DMS153 (cell line): ENCODE results near the gene FYN.

Source experiments
- DNase-seq: peaks from one replicate; lab custom pipeline; 2025; lab: John Stamatoyannopoulos, UW

Gene FYN

DNA sequence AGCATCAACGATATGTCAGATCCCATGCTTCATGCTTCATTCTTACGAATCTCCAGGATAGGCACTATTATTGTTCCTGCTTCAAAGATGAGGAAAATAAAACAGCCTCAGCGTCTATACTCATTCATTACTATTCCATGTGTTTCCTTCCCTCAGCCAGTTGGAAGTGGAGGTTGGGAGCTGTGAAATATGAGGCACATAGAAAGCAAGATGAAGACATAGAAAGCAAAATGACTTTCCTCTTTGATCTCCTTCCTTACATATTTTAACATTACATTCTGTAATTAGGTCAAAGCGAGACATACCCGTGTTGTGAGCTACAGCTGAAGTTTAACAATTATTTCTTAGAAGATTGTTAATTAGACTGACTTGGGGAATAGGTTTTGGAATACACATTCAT, 125.4 kb downstream of the FYN start:
- DNase-seq, result no peak

DNA sequence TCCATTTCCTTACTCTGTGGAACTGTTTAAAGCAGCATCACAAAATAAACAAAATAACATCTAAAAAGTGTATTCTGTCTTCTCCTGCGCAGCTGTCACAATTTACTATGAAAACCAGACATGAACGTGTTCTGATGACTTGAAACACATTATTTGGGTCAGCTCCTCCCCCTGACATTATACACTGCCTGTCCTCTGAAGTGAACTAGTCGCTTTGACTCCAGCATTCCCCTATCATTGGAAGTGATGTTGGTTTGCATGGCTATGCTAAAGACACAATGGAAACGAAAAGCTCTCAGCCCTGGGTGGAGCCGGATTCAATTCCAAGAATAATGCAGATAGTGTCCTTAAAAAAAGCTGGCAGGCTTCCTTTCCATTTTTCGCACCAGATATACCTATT, 125.9 kb downstream of the FYN start:
- no peak for DNase-seq

DNA sequence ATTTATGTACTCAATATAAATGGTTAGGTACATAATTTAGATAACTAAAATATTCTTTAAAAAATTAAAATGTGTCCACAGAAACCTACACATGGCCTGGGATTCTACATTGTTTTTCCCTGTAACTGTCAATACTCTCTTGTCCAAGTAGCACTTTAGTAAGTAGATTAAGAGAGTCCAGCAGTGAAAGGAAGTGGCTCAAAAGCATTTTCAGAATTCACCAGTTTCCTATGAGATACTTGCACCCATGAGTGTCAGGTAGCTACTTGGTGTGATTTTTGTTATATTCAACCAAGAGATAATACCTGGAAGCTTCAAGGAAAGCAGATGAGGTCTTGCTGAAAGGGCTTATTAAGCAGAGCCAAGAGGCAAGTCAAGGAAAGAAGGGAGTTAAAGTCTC, 126.3 kb downstream of the FYN start:
- DNase-seq, result no peak

DNA sequence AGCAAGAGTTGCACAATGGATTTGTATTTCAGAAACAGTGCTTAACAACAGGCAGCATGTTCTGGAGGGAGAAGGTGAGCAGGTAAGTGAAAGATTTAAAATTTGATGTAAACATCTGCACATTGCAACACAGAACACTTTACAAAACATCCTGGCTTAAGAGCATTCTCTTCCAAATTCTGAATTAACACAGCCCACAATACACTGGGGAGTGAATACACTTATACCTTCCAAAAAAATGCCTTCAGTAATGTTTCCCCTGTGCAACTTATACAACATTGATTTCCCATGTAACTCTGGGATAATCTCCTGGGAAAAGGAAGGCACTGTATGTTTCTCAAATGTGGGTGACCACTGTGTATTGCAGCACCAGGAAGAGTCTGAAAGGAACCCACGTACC, 127.6 kb downstream of the FYN start:
- DNase-seq, result no peak

DNA sequence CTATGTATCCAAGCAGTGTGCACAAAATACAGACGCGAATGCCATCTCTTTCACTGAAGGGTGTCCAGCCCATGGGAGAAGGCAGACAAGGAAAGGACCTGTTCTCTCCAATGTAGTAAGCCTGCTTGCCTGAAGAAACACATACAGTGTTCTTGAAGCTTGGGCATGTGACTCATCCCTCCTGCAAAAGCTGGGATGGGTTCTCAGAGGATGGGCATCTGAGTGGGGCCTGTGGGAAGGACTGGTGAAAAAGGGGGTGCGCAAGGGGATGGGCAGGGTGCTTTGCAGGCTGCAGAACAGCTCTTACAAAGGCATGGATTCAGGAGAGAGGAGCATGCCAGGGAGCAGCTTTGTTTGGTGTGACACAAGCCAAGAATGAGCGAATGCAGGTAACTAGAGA, 128.1 kb downstream of the FYN start:
- no peak for DNase-seq

DNA sequence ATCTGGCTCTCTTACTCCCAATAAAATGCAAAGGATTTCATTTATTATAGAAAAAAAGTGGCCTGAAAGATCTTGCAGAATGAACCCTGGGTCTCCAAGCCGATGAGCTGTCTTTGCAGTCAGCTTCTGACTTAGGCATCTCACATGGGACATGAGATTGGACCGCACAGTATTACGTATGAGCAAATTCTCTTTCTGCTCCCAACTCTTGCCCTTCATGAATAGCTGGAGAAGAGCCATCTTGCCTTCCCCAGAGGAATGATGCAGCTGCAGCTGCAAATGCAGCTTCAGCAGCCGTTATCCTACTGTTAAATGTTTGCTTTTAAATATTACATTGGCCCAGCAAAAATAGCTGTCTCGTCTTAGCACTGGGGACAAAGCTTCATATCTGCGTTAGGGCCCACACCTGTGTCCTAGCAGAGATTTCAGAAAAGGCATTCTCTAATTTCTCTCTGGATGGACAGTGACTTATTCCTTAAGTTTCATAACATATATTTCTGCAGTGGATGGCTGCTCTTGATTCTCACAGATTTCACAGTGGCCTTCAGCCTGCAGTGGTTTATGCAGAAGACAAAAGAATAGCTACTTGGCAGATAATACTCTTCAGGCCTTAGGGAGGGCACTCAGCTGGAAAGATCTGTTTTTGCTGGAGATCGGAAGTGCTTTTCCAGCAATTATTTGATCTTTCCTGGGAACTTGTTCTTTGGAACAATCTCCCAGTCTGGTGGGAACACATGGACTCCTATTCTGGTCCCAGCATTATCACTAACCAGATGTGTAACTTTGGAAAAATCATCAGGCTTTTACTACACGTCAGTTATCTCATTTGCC, 129.2 kb downstream of the FYN start:
- DNase-seq, result no peak

DNA sequence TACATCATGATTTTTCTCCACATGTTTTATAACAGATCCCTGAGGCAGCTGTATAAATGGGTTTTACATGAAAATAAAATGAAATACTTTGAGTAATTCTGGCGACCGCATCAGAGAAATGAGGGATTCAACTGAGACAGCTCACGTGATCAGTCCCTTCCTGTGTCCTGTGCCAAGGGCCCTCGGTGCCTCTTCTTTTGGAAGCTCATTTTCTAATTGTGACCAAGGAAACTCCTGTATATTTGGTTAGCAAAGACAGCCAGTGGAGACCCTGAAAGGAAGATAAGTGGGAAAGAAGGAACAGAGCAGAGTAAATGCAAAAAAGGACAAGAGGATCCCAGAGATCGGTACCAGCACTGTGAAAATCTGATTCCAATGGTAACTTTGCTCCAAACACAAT, 129.9 kb downstream of the FYN start:
- DNase-seq, result no peak

DNA sequence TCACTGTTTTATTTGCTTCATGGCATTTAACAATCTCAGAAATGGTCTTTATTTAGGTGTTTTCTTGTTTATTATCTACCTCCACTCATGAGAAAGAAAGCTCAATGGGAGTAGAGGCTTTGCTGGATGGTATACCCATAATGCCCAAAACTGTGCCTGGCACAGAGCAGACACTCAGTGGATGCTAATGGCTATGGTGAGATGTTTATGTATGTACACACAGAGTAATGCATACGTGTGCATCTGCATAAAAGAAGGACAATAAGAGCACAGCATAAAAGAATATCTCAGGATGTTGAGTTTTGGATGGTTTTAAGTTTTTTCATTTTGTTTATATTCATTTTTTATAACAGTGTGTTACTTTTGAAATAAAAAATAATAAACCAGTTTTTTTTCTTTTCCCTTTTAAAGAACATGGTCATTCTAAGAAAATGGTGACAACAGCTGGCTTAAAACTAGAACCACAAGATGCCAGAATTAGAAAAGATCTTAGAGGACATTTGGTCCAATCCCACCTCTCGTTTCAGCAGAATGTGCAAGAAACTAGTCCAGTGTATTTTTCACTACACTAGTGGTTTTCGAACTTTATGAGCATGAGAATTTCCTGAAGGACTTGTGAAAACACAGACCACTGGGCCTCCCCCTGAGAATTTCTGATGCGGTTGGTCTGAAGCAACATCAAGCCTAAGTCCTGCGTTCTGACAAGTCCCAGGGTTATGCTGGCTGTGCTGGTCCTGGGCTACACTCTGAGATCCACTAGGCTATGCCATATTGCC, 131.9 kb downstream of the FYN start:
- no peak for DNase-seq

DNA sequence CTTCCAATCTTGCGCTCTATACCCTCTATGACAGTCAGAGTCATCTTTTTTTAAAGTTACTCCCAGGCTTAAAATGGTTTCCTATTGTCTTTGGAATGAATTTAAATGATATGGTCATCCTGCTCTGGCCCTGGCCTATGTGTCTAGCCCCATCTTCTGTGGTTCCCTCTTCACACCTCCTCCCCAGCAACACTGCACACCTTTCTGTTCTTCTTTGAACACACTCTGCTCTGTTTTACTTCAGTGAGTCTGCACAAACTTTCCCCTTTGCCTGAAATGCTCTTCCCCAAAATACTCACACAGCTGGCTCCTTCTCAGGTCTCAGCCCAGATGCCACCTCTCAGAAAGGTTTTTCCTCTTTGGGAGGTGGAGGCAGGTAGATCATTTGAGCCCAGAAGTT, 132.7 kb downstream of the FYN start:
- no peak for DNase-seq

DNA sequence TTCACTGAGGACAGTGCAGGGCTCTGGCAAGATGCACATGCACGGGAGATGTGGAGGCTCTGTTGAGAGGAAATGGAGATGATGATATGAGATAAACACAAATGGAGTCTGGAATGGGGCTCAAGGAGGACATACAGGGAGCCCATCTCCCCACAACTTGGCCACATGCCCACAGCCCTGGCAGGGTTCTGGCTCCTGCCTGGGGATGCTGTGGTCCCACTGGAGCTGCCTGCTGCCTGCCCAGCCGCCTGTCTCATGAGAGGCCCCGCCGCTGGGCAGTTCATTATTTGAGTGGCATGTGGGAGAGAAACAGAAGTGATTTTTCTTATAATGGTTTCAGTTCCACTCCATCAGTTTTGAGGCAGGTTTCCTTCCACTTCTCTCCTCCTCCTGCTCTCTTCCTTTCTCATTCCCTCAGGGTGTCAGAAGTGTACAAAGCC, 134.0 kb downstream of the FYN start:
- no peak for DNase-seq

DNA sequence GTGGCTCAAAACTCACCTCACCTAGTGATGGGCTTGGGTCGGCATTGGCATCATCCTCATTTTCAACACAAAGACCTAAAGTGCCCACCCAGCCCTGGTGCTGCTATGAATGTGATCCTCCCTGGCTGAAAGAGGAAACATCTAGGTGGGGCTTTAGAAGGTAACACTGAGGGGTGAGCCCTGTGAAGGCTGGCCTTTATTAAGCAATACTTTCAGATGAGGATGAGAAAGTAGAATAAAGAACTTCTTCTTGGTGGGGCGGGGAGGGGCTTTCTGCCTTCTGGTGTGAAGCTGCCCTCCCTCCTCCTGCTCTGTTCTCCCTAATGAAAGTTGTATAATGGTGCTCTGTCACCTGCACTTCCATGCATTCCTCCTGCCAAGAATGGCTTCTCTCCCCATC, 134.6 kb downstream of the FYN start:
- no peak for DNase-seq

DNA sequence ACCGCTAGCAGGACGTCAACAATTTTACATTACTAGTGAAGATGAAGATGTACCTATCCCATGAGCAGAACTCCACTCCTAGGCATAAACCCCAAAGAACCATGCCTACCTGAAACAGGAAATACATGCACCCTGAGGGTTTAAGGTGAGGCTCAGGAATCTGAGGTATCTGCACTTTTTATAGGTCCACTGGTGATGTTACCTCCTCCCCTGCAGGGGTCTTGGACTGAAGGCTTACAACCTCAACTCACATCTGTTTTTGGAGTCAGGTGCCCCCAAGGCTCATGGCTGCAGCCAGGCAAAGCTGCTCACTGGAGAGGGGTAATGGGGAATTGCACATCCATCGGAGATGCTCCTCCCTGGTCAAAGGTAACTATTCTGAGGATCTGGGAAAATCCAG, 135.1 kb downstream of the FYN start:
- DNase-seq, result no peak

DNA sequence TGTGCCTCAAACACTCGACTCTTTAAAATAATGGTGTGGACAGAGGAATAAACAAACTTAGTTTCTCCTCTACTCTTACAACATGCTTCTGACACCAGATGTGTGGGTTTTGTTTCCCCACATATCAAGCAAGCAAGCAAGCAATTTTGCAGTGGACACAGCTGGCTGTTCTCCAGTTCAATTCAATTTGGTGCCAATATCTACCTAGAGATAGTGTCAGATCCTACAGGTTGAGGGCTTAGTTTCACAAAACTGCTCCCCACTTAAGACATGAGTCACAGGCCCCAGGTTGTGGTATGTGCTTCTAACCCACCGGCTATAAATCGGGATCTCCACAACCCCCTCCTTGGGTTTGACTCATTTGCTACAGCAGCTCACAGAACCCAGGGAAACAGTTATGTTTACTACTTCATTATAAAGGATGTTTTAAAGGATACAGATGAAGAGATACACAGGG, 136.2 kb downstream of the FYN start:
- DNase-seq, result no peak

DNA sequence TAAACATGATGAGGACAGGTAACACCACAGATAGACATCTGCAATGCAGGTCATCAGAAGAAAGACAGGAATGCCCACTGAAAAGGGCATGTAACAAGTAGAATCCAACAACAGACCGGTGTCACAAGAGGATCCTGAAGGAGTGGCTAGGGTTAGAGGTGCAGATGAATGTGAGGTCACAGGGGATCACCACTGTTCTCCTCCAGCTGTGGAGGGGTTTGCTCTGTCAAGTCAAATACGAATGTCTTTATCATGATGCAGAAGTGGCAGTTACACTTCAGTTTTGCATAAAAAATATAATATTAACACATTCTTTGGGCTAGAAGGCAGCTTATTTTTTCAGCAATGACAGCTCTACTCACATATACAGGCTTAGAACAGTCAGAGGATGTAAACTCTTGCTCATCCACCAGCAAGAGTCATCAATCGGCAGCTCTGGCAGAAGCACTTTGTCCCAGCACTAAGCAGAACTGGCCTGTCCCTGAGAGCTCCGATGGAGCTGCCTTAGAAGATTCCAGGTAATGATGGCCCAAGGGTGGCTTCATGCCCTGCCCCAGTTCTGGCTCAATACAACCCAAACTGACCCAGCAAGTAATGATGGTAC, 137.1 kb downstream of the FYN start:
- no peak for DNase-seq

DNA sequence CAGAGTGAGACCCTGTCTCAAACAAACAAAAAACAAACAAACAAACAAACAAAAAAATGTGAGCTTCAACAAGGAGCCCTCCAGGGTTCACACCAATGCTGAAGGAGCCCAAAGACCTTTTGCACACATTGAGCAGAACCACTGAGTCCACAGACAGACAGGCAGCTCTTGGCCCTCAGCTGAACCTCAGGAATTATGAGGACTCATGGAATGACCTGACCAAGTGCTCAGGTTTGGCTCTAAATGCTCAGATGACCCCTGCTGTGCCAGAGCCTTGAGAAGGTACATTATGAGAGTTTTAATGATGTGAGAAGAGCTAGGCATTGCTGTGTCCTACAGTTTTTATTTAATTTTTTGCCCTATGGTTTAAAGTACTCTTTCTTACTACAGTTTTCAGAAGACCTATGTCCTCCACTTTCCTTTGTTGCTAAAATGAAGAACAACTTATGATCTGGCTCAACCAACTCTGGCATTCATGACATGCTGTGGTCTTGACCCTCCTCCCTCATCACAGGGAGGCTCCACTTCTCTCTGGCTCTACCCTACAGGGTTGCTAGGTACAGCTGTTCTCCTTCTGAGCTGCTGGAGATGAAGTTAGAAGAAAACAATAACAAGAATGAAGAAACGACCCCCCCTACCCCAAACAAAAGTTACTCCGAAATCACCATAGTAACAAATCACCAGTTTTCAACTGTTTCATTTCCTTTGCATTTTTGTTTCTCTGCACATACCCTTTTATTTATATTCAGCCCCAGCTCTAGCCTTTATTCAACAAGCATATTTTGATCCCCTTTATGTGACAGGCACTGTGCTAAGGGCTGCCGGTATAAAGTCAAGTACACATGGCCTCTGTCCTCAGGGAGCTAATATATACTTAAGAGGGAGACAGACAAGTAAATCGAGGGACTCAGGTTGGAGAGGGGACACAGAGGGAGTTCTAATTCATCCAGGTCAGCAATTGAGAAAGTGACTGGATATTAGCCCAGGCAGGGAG, 138.9 kb downstream of the FYN start:
- no peak for DNase-seq

DNA sequence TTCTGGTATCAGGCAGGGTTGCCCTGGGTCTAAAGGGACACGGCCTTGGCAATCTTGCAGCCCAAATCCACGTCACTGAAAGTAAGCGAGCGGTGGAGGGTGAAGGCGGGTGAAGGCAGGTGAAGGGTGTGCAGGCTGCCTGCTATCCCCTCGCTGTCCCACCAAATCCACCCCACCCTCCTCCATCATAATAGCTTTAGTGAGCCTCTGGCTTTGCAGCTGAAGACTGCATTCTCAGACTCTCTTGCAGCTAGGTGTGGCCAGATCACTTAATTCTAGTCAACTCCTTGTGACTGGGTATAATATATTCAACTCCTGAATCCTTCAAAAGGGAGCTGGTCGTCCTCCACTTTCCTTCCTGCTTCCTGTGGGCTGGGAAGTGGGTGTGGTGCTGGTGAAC, 140.9 kb downstream of the FYN start:
- DNase-seq, result no peak

DNA sequence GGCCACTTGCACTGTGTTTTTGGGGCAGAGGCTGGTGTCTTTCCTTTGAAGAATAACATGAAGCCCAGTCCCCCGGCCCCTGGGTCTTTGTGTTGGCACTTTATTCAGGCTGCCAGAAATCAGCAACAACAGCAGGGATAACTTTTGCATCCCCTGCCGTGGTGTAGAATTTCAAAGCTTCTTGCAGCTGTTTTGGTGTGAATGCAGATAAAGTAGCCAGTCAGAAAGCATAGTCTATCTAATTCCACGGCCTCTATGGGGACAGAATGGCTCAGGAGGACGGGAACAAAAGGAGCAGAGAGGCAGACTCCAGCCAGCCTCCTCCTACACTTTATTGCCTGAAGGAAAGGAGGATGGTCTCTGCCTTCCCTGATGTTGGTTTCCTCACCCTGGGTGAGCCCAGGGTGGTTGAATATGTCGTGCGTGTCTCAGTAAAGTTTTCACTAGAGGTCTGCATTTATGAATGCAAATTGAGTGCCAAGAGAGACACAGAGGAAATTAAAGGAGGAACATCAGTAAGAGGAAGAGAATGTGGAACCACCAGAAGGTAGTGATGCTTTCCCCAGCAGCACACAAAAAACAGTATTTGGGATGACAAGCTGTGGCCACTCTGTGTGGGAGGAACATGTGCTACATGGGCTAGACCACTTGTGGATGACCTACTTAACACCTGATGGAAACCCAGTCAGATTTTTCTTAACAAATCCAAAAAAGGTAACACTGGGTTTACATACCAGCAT, 141.6 kb downstream of the FYN start:
- no peak for DNase-seq

DNA sequence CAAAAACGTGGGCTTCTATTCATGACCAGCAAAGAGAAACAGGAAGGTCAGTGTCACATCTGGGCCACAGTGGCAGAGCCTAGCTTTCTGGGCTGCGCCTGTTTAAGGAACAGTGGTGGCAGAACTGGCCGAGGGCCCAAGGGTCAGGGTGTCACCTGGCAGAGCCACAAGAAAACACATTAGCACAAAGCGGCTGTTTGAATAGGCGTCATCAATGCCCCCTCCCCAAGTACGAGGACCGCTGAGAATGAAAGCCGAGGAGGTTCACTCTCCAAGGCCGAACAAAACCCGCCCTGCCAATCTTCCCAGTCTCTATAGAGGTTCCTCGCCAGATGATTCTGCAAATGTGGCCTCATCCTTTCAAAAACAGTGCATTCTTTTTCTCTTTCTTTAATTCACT, 142.4 kb downstream of the FYN start:
- DNase-seq, result no peak

DNA sequence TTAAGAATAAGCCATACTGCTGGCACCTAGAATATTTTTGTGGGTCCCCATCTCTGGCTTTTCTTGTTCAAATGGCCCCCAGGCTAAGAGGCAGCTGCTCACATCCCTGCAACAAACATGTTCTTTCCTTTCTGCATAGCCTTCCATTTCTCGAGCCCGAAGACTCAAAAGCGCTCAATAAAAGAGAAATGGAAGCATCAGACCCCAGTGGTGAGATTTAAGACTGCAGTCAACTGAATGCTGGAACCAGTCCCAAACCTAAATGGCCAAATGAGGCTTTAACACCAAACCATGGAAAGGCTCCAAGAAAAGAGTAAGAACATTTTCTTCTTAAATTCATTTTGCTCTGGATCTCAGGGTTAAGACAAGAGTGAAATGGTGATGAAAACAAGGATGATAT, 145.4 kb downstream of the FYN start:
- DNase-seq, result no peak

DNA sequence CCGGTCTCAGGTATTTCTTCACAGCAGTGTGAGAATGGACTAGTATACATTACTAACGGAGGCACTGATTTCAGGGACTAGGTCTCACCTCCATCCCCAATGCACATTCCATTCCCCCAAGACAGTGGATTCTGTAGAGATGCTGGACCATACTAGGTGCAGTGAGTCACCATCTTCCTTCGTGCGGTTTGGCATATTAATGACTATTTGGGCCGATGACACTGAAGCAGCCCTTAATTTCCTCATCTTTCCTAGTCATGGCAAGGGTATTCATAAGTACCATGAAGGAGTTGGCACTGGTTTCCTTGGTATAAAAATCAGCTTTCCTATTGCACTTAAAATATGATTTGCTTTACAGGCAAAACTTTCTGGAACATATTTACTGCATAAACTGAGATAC, 146.2 kb downstream of the FYN start:
- DNase-seq, result no peak
